HG02759 (cell line): ENCODE measurements around the gene CES5A.
"Not testable (repeated sequence)": the region's sequence is repeated elsewhere in the genome, so short reads cannot be mapped to it uniquely, and the experiment has no call there.

Experiments used
- ATAC-seq: cut with Tn5 transposase; IDR thresholded peaks from one replicate; pipeline ENCODE4 v1.9.1; 2021; ENCODE audit warnings: mild to moderate bottlenecking, moderate library complexity; ENCODE audit not compliant: unreplicated experiment

Gene CES5A, protein sequence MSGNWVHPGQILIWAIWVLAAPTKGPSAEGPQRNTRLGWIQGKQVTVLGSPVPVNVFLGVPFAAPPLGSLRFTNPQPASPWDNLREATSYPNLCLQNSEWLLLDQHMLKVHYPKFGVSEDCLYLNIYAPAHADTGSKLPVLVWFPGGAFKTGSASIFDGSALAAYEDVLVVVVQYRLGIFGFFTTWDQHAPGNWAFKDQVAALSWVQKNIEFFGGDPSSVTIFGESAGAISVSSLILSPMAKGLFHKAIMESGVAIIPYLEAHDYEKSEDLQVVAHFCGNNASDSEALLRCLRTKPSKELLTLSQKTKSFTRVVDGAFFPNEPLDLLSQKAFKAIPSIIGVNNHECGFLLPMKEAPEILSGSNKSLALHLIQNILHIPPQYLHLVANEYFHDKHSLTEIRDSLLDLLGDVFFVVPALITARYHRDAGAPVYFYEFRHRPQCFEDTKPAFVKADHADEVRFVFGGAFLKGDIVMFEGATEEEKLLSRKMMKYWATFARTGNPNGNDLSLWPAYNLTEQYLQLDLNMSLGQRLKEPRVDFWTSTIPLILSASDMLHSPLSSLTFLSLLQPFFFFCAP

DNA sequence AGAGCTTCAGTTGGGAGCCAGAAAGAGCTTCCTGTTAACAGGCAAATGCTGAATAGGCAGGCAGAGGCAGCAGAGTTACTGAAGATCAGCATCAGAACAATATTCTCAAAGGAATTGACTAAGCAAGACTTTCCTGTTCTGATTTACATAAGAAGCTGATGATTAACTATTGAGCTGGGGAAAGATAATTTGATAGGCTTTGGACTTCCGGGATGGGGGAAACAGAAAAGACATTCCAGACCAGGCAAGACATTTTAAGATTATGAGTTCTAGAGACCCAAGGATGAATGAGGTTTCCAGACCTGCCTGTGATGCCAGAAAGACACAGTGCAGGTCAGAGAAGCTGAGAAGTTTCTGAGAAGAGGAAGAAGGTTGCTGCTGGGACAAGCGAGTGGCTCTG, at the start of gene CES5A:
TSS of gene CES5A (minus strand) at position 101 of the 400 bp plus-strand sequence. CDS start 152 bp downstream, outside the sequence.
- no peak for ATAC-seq

GRCh38 chr16:55922662-55923061, 47.5 kb upstream of the CES5A start:
- ATAC-seq, result no peak

DNA sequence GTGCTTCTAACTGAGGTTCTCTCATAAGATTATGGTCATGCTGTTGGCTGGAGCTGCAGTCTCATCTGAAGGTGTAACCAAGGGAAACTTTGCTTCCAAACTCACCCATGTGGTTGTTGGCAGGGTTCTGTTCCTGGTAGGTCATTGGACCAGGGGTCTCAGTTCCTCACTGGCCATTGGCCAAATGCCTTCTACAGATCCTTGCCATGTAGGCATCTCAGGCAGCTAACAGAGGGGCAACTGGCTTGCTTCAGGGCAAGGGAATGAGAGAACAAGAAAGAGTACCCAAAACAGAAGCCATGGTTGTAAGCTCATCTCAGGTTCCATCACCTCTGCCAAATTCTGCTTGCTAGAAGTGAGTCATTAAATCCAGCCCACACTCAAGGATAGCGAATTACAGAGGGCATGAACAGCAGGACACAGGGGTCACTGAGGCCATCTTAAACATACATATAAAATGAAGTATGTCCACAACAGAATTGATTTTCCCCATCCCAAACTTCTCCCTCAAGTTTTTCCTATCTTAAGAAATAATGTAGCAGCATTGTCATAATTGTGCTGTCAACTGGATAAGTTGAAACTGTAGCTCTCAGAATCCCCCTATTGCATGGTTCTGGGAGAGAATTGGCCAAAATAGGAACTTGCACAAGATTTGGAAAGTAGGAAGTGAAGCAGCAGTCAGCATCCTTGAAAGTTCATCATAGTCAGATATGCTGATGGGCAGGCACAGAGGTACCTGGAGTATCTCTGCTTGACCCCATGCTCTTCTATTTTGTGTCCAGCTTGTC, 42.4 kb upstream of the CES5A start:
- no peak for ATAC-seq

GRCh38 chr16:55915096-55915827, 40.1 kb upstream of the CES5A start:
- no peak for ATAC-seq

GRCh38 chr16:55914383-55914782, 39.2 kb upstream of the CES5A start:
- no peak for ATAC-seq

DNA sequence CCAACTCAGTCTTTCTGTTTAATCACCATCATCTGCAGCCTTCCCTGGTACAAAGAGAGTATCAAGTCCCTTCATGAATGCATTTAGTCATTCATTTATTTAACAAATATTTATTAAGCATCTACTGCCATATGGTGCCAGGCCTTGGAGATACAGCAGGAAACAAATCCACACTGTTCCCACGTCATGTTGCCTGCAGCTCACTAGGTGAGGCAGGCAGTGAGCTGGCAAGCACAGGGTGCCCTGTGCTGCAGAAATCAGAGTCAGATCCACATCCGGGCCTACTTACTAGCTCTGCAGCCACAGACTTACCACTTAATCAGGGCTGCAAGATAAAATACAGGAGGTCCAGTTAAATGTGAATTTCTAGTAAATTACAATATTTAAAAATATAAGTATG, 38.5 kb upstream of the CES5A start:
- ATAC-seq, result no peak

- ATAC-seq, result not testable (repeated sequence)
Observed at GRCh38 chr16:55913121-55913520, 37.9 kb upstream of the CES5A start.

DNA sequence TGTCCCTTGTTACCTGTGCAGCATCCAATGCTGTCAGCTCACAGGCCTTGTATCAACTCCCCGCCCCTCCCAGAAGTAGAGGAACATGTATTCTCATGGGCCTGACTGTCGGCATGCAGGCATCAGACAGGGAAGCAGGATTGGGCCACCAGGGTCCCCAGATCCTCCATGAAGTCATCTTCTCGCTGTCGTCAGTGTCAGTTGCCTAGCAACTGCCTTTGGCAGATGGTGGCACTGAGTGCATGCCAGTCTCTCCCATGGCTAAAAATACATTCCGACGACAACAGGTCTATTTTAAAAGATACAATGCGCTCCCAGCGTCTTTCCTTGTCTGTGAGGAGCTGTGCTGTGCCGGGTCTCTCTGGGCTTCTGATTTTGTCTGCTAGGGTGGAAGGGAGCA, 36.8 kb upstream of the CES5A start:
- ATAC-seq, result no peak

- no peak for ATAC-seq
Observed at GRCh38 chr16:55911616-55912015, 36.4 kb upstream of the CES5A start.

DNA sequence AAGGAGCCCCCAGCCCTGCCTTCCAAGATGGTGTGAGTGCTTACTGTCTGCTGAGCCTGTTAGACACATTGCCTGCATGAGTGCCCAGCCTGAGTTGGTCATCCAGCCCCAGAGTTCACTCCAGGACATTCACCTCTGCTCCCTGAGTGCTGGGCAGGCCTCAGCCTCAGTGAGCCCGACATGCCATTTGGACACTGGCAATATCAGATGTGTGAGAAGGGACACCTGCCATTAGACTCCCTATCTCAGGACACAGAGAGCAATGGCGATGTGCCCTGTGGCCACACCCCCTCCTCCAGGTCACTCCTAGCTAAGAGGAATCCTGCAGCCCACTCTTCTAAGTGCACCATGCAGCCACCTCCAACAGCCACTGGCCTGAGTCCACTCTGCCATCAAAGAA, 34.7 kb upstream of the CES5A start:
- ATAC-seq, result no peak

DNA sequence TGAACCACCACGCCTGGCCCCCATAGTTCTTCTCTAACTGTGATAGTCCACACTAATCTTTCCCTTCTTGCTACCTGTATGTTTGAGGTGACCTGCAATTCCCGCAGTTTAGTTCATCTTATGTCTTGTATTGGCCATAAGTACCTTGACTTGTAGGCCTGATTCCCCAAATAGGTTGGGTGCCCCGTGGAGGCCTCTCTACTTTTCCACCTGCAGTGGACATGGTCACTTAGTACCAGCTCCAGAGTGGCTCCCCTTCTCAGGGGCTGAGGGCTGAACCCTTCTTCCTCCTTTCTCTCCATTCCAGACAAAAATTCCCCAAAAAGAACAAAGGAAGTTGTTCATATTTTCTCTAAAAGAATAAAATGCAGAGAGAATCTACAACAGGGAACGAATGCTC, 33.5 kb upstream of the CES5A start:
- no peak for ATAC-seq

- no peak for ATAC-seq
Observed at GRCh38 chr16:55907661-55908060, 32.5 kb upstream of the CES5A start.

DNA sequence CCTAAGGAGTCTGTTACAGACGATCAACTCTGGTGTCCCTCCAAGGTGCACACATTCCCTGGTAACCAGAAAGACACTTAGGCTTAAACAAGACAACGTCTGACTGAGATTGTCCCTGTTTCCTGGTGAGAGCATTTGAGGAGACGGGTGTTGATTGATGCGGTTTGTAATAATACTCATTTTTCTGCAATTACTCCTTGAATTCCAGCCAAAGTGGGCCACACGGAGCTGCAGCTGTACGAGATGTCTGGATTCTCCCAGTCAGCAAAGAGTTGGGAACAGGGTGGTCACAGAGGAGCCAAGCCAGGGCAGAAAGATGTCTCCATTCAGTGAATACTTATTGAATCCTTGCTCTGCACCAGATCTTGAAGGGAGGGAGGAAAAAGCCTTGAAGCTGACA, 30.9 kb upstream of the CES5A start:
- no peak for ATAC-seq

DNA sequence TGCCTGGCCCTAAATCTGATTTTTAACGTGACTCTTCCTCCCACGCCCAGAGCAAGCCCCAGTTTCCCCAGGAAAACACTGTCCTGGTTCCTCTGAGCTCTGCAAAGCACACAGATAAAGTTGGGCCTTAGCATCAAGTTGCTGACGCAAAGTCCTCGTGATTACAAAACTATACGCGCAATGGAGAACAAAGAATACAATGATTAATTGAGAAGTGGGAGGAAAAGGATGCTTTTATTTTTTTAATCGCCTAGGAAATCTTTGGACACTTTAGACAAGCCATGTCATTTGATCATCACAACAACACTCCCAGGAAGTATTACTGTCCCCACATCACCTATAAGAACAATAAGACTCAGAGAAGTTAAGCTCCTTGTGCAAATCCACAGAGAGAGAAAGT, 30.5 kb upstream of the CES5A start:
- ATAC-seq, result no peak

- no peak for ATAC-seq
Observed at GRCh38 chr16:55901566-55902217, 26.5 kb upstream of the CES5A start.

- no peak for ATAC-seq
Observed at GRCh38 chr16:55900616-55901393, 25.6 kb upstream of the CES5A start.

DNA sequence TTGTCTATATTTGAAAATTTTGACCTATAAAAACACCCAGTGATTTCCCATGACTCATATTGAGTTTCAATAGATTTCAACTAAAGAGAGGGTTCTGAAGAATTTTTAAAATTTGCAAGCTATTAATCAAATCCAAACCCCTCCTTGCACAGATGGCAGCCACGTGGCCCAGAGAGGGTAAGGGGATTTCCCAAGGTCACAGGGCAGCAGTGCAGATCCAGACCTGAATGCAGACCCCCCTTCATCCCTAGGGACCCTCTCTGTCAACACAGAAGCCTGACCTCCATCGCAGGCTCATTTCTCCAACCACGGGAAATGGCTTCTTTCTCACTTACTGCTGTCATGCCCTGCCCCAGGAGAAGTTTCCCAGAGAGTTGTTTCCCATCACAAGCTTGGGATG, 24.7 kb upstream of the CES5A start:
- ATAC-seq, result no peak

GRCh38 chr16:55898592-55898991, 23.4 kb upstream of the CES5A start:
- no peak for ATAC-seq

DNA sequence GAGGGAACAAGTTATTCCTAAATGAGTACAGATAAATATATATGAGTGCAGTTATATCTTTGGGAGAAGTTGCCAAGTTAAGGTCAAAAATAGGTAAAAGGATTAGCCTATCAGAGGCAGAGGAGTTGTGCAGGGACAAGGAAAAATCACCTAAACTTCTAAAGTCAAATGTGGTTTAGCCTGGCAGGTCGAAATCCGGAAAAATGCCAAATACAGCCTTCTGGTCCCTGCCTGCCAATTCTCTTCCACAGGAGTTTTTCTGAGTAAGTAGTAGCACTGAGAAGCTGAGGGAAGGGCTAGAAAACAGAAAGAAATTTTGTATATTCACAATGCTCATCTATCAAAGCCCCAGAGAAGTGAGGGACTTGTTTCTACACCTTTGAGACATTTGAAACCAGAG, 17.6 kb upstream of the CES5A start:
- no peak for ATAC-seq

DNA sequence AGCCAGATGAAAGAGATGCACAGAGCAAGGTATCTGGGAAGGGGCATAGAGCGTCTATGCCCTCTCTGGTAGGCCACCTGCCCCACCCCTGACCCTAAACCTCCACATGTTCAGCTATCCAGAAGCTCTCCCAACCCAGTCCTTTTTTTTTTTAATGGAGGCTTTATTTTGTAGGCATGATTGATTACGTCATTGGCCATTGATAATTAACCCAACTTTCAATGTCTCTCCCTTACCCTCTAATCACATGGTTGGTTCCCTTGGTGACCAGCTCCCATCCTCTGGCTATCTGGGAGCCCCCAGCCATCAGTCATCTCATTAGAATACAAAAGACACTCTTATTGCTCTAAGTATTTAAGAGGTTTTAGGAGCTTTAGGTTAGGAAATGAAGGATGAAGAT, 14.3 kb upstream of the CES5A start:
- no peak for ATAC-seq
